Measurements from ENCODE around the gene CAMTA2.

CAMTA2 gene

GRCh38 chr17:5000237-5000639 lies 12.8 kb upstream of the CAMTA2 start:
- no peak for DNase-seq

GRCh38 chr17:4999430-5000093 lies 12.1 kb upstream of the CAMTA2 start:
- no peak for DNase-seq

- DNase-seq = no peak
Observed at GRCh38 chr17:4998732-4999429, 11.4 kb upstream of the CAMTA2 start.

- DNase-seq = no peak
Observed at GRCh38 chr17:4998027-4998731, 10.7 kb upstream of the CAMTA2 start.

GRCh38 chr17:4997302-4998026 lies 10.0 kb upstream of the CAMTA2 start, which contains the start of the genes INCA1 and KIF1C:
INCA1 (minus strand) TSS chr17:4997522; CDS start chr17:4994437, 3,085 bp downstream.
KIF1C (plus strand) TSS chr17:4997950; CDS start chr17:5000247, 2,297 bp downstream.
- DNase-seq = peak; percentile 72 to 85 (median 78)

- no peak for DNase-seq
Observed at GRCh38 chr17:4994081-4994595, 6.7 kb upstream of the CAMTA2 start.

GRCh38 chr17:4987767-4988567 lies 492 bp upstream of the CAMTA2 start:
- DNase-seq = no peak

- no peak for DNase-seq
Observed at GRCh38 chr17:4986403-4986802, 1.1 kb downstream of the CAMTA2 start.

- DNase-seq = no peak
Observed at GRCh38 chr17:4982305-4982704, 5.2 kb downstream of the CAMTA2 start.

- no peak for DNase-seq
Observed at GRCh38 chr17:4980644-4981216, 6.7 kb downstream of the CAMTA2 start.

- DNase-seq = no peak
Observed at GRCh38 chr17:4978726-4979125, 8.7 kb downstream of the CAMTA2 start.

- DNase-seq = no peak
Observed at GRCh38 chr17:4974115-4974670, 13.3 kb downstream of the CAMTA2 start.

GRCh38 chr17:4973256-4974114 lies 14.0 kb downstream of the CAMTA2 start:
- no peak for DNase-seq

GRCh38 chr17:4972752-4973151 lies 14.7 kb downstream of the CAMTA2 start:
- no peak for DNase-seq

- no peak for DNase-seq
Observed at GRCh38 chr17:4972322-4972721, 15.2 kb downstream of the CAMTA2 start.

- no peak for DNase-seq
Observed at GRCh38 chr17:4971826-4972225, 15.6 kb downstream of the CAMTA2 start.

- no peak for DNase-seq
Observed at GRCh38 chr17:4970273-4970672, 17.2 kb downstream of the CAMTA2 start.

GRCh38 chr17:4969551-4970173 lies 17.8 kb downstream of the CAMTA2 start:
- no peak for DNase-seq

GRCh38 chr17:4969047-4969550 lies 18.4 kb downstream of the CAMTA2 start:
- no peak for DNase-seq

Measured in activated CD4-positive, CD25-positive, alpha-beta regulatory T cell (primary cell).